ENCODE results near the gene TCAP. TPM values are rescaled to one million over a fixed set of nuclear protein-coding genes. Genes with fewer than 3 reads are reported as not detected.

The TCAP gene
- total RNA-seq, 1 donor from 2014 or later: 0.19 TPM

GRCh38 chr17:39667262-39667944, 2.3 kb downstream of the TCAP start:
- peaks cover 13% of the 10 kb centered on the region for H3K4me1 Mint-ChIP-seq
- no peaks in the 10 kb centered on the region for H3K36me3 ChIP-seq
- H3F3A ChIP-seq (ENCODE audit: low read depth): peaks cover 27% of the 10 kb centered on the region
- H3K4me2 ChIP-seq: peak overlapping the region; percentile 96
- no peak overlapping the region for H3K27ac Mint-ChIP-seq
- no peaks in the 10 kb centered on the region for H3K9me3 Mint-ChIP-seq
- H3K4me1 ChIP-seq: peaks cover 32% of the 10 kb centered on the region
- H3K27ac ChIP-seq: no peak overlapping the region
- peaks cover 22% of the 10 kb centered on the region for H3K27me3 Mint-ChIP-seq (ENCODE audit: insufficient read depth, low read depth)
- peak overlapping the region; percentile 83 for H2AFZ ChIP-seq (replicated peaks)
- peaks cover 2% of the 10 kb centered on the region for H3K36me3 Mint-ChIP-seq
- peaks cover 35% of the 10 kb centered on the region for H4K20me1 ChIP-seq (ENCODE audit: low read depth)
- H3K4me3 ChIP-seq: peak overlapping the region; percentile 53
- H3K9me3 ChIP-seq (ENCODE audit: low read depth): no peaks in the 10 kb centered on the region
- TF ChIP-seq EZH2 (IDR thresholded peaks at IDR 0.05) (peak; percentile 85), CTCF (IDR thresholded peaks at IDR 0.05) (no peak), EZH2phosphoT487 (IDR thresholded peaks at IDR 0.05) (peak; percentile 79)
- H3K79me2 ChIP-seq (ENCODE audit: low read depth): no peaks in the 10 kb centered on the region
- H3K27me3 ChIP-seq: peaks cover 68% of the 10 kb centered on the region
- DNase-seq (ENCODE audit: low spot score): peak; percentile 52
- peak overlapping the region; percentile 59 for H3K4me3 Mint-ChIP-seq
- no peak overlapping the region for H3K9ac ChIP-seq

DNA sequence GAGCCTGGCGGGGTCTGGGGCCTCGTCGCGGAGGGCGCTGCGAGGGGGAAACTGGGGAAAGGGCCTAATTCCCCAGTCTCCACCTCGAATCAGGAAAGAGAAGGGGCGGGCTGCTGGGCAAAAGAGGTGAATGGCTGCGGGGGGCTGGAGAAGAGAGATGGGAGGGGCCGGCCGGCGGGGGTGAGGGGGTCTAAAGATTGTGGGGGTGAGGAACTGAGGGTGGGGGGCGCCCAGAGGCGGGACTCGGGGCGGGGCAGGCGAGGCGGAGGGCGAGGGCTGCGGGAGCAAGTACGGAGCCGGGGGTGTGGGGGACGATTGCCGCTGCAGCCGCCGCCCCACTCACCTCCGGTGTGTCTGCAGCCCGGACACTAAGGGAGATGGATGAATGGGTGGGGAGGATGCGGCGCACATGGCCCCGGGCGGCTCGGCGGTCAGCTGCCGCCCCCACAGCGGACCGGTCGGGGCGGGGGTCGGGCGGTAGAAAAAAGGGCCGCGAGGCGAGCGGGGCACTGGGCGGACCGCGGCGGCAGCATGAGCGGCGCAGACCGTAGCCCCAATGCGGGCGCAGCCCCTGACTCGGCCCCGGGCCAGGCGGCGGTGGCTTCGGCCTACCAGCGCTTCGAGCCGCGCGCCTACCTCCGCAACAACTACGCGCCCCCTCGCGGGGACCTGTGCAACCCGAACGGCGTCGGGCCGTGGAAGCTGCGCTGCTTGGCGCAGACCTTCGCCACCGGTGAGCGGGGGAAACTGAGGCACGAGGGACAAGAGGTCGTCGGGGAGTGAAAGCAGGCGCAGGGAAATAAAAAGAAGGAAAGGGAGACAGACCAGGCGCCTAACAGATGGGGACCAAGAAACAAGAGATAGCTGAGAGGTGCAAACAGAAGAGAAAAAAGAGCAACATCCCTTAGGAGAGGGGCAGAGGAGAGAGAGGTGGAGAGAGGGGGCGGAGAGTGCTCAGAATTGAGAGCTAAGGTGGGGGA, 3.1 kb downstream of the TCAP start, which contains the start of gene PNMT:
Gene PNMT (plus strand): TSS at position 509 of the 980 bp plus-strand sequence. CDS start 23 bp downstream, at position 532.
- Histone ChIP-seq H4K20me1 (ENCODE audit: low read depth) (peaks cover 30% of the 10 kb centered on the region), H3K4me1 (peaks cover 29% of the 10 kb centered on the region), H3K9me3 (ENCODE audit: low read depth) (no peaks in the 10 kb centered on the region), H3F3A (ENCODE audit: low read depth) (peaks cover 22% of the 10 kb centered on the region), H3K9ac (no peak within 1 kb of the TSS), H3K4me2 (peak within 1 kb of the TSS; percentile 96), H3K27ac (no peak within 1 kb of the TSS), H3K27me3 (peaks cover 68% of the 10 kb centered on the region), H3K79me2 (ENCODE audit: low read depth) (no peaks in the 10 kb centered on the region), H3K4me3 (peak within 1 kb of the TSS; percentile 53), H3K36me3 (no peaks in the 10 kb centered on the region), H2AFZ (replicated peaks) (peak within 1 kb of the TSS; percentile 83)
- TF ChIP-seq EZH2 (IDR thresholded peaks at IDR 0.05) (peak; percentile 77), EZH2phosphoT487 (IDR thresholded peaks at IDR 0.05) (peak; percentile 50), CTCF (IDR thresholded peaks at IDR 0.05) (peak; percentile 73)
- H3K36me3 Mint-ChIP-seq: peaks cover 2% of the 10 kb centered on the region
- peak; percentile 92 for DNase-seq (ENCODE audit: low spot score)
- no peak within 1 kb of the TSS for H3K27ac Mint-ChIP-seq
- H3K27me3 Mint-ChIP-seq (ENCODE audit: insufficient read depth, low read depth): peaks cover 27% of the 10 kb centered on the region
- peaks cover 13% of the 10 kb centered on the region for H3K4me1 Mint-ChIP-seq
- H3K9me3 Mint-ChIP-seq: no peaks in the 10 kb centered on the region
- peak within 1 kb of the TSS; percentile 68 for H3K4me3 Mint-ChIP-seq

- Histone ChIP-seq H3K79me2 (ENCODE audit: low read depth) (no peaks in the 10 kb centered on the region), H4K20me1 (ENCODE audit: low read depth) (peaks cover 14% of the 10 kb centered on the region), H3K27ac (no peak overlapping the region), H3K4me2 (no peak overlapping the region), H3K4me1 (peaks cover 19% of the 10 kb centered on the region), H3K36me3 (no peaks in the 10 kb centered on the region), H3F3A (ENCODE audit: low read depth) (peaks cover 17% of the 10 kb centered on the region), H3K9me3 (ENCODE audit: low read depth) (no peaks in the 10 kb centered on the region), H3K4me3 (no peak overlapping the region), H2AFZ (replicated peaks) (no peak overlapping the region), H3K27me3 (peaks cover 65% of the 10 kb centered on the region), H3K9ac (no peak overlapping the region)
- Mint-ChIP-seq H3K27ac (no peak overlapping the region), H3K4me1 (peaks cover 9% of the 10 kb centered on the region), H3K27me3 (ENCODE audit: insufficient read depth, low read depth) (peaks cover 27% of the 10 kb centered on the region), H3K9me3 (no peaks in the 10 kb centered on the region), H3K36me3 (no peaks in the 10 kb centered on the region), H3K4me3 (no peak overlapping the region)
- DNase-seq (ENCODE audit: low spot score): no peak
- no peak for TF ChIP-seq EZH2phosphoT487 (IDR thresholded peaks at IDR 0.05)
- no peak for TF ChIP-seq CTCF (IDR thresholded peaks at IDR 0.05)
- no peak for TF ChIP-seq EZH2 (IDR thresholded peaks at IDR 0.05)
These were observed 5.0 kb downstream of the TCAP start for GRCh38 chr17:39669897-39670735.

Measured in neural progenitor cell (in vitro differentiated cells).